Stimulated activated effector memory CD8-positive, alpha-beta T cell treated with anti-CD3 and anti-CD28 coated beads, Interleukin-12 subunit alpha, Interleukin-12 subunit beta, amount 100 ng/mL, for 72 hours (primary cell): ENCODE results near the gene GPR156.

Experiments used
- ATAC-seq: fragments of 150-1000 bp; cut with Tn5 transposase; 2 replicates; pipeline ENCODE4 v1.10.0; 2021
- DNase-seq, 2 donors: peaks; one replicate each; pipeline ENCODE4 v3.0.0; 2021 to 2022; ENCODE audit warnings: low spot score in 2 of 2
- H3K27ac Mint-ChIP-seq: one replicate; pipeline ENCODE4 v1.8.0; 2022; ENCODE audit warnings: mild to moderate bottlenecking, mixed read lengths
- H3K36me3 Mint-ChIP-seq: one replicate; pipeline ENCODE4 v1.8.0; 2022; ENCODE audit warnings: mild to moderate bottlenecking, mixed read lengths
- H3K4me1 Mint-ChIP-seq: one replicate; pipeline ENCODE4 v1.8.0; 2022; ENCODE audit warnings: mixed read lengths
- H3K4me3 Mint-ChIP-seq: one replicate; pipeline ENCODE4 v1.8.0; 2022; ENCODE audit warnings: mild to moderate bottlenecking, mixed read lengths
- H3K9me3 Mint-ChIP-seq: one replicate; pipeline ENCODE4 v1.8.0; 2022; ENCODE audit warnings: mixed read lengths

Gene GPR156

GRCh38 chr3:120286465-120286864 is 1.4 kb upstream of the GPR156 start:
- Mint-ChIP-seq H3K36me3 (no peaks in the 10 kb centered on the region), H3K4me1 (no peaks in the 10 kb centered on the region), H3K4me3 (no peak overlapping the region), H3K9me3 (no peaks in the 10 kb centered on the region), H3K27ac (no peak overlapping the region)
- no peak for ATAC-seq
- DNase-seq: no peak

- no peaks in the 10 kb centered on the region for H3K4me1 Mint-ChIP-seq
- no peak overlapping the region for H3K4me3 Mint-ChIP-seq
- H3K9me3 Mint-ChIP-seq: no peaks in the 10 kb centered on the region
- H3K36me3 Mint-ChIP-seq: no peaks in the 10 kb centered on the region
- DNase-seq (no peak), ATAC-seq (no peak)
- H3K27ac Mint-ChIP-seq: no peak overlapping the region
Observed at GRCh38 chr3:120285508-120285841, 453 bp upstream of the GPR156 start.

- ATAC-seq: no peak
- H3K4me1 Mint-ChIP-seq: no peaks in the 10 kb centered on the region
Observed at GRCh38 chr3:120281261-120281660, 3.8 kb downstream of the GPR156 start.

GRCh38 chr3:120280566-120280965 is 4.5 kb downstream of the GPR156 start:
- Mint-ChIP-seq H3K36me3 (no peaks in the 10 kb centered on the region), H3K4me1 (no peaks in the 10 kb centered on the region), H3K4me3 (no peak overlapping the region), H3K9me3 (no peaks in the 10 kb centered on the region), H3K27ac (no peak overlapping the region)
- DNase-seq (no peak), ATAC-seq (no peak)

More at GRCh38 chr3:120281261-120281660, 3.8 kb downstream of the GPR156 start:
- DNase-seq: no peak
- H3K36me3 Mint-ChIP-seq: no peaks in the 10 kb centered on the region
- H3K27ac Mint-ChIP-seq: no peak overlapping the region
- no peak overlapping the region for H3K4me3 Mint-ChIP-seq
- no peaks in the 10 kb centered on the region for H3K9me3 Mint-ChIP-seq

- no peak for ATAC-seq
- DNase-seq: no peak
- H3K36me3 Mint-ChIP-seq: no peaks in the 10 kb centered on the region
- H3K27ac Mint-ChIP-seq: no peak overlapping the region
- H3K4me1 Mint-ChIP-seq: no peaks in the 10 kb centered on the region
- H3K4me3 Mint-ChIP-seq: no peak overlapping the region
- no peaks in the 10 kb centered on the region for H3K9me3 Mint-ChIP-seq
Observed at GRCh38 chr3:120280026-120280425, 5.0 kb downstream of the GPR156 start.

- ATAC-seq: no peak
- Mint-ChIP-seq H3K27ac (no peak overlapping the region), H3K4me1 (no peaks in the 10 kb centered on the region), H3K36me3 (no peaks in the 10 kb centered on the region), H3K4me3 (no peak overlapping the region), H3K9me3 (no peaks in the 10 kb centered on the region)
- no peak for DNase-seq
Observed at GRCh38 chr3:120276767-120277166, 8.3 kb downstream of the GPR156 start.

GRCh38 chr3:120275618-120276017 is 9.4 kb downstream of the GPR156 start:
- H3K4me1 Mint-ChIP-seq: no peaks in the 10 kb centered on the region

GRCh38 chr3:120274739-120275167 is 10.3 kb downstream of the GPR156 start:
- ATAC-seq: no peak
- Mint-ChIP-seq H3K4me3 (no peak overlapping the region), H3K9me3 (no peaks in the 10 kb centered on the region), H3K4me1 (no peaks in the 10 kb centered on the region), H3K36me3 (no peaks in the 10 kb centered on the region), H3K27ac (no peak overlapping the region)
- no peak for DNase-seq

More at GRCh38 chr3:120275618-120276017, 9.4 kb downstream of the GPR156 start:
- no peaks in the 10 kb centered on the region for H3K36me3 Mint-ChIP-seq
- no peaks in the 10 kb centered on the region for H3K9me3 Mint-ChIP-seq
- DNase-seq: no peak
- ATAC-seq: no peak
- H3K27ac Mint-ChIP-seq: no peak overlapping the region
- H3K4me3 Mint-ChIP-seq: no peak overlapping the region

GRCh38 chr3:120272286-120272685 is 12.7 kb downstream of the GPR156 start:
- Mint-ChIP-seq H3K27ac (no peak overlapping the region), H3K4me1 (no peaks in the 10 kb centered on the region), H3K36me3 (no peaks in the 10 kb centered on the region), H3K9me3 (no peaks in the 10 kb centered on the region), H3K4me3 (no peak overlapping the region)
- no peak for DNase-seq
- ATAC-seq: no peak

- Mint-ChIP-seq H3K36me3 (no peaks in the 10 kb centered on the region), H3K27ac (no peak overlapping the region), H3K4me3 (no peak overlapping the region), H3K4me1 (no peaks in the 10 kb centered on the region), H3K9me3 (no peaks in the 10 kb centered on the region)
- ATAC-seq (no peak), DNase-seq (no peak)
Observed at GRCh38 chr3:120265989-120266388, 19.0 kb downstream of the GPR156 start.

GRCh38 chr3:120264963-120265362 is 20.1 kb downstream of the GPR156 start:
- Mint-ChIP-seq H3K4me3 (no peak overlapping the region), H3K4me1 (no peaks in the 10 kb centered on the region), H3K9me3 (no peaks in the 10 kb centered on the region), H3K27ac (no peak overlapping the region), H3K36me3 (no peaks in the 10 kb centered on the region)
- DNase-seq (no peak), ATAC-seq (no peak)

GRCh38 chr3:120263792-120264191 is 21.2 kb downstream of the GPR156 start:
- Mint-ChIP-seq H3K4me1 (no peaks in the 10 kb centered on the region), H3K27ac (no peak overlapping the region), H3K9me3 (no peaks in the 10 kb centered on the region), H3K4me3 (no peak overlapping the region), H3K36me3 (no peaks in the 10 kb centered on the region)
- ATAC-seq (no peak), DNase-seq (no peak)

GRCh38 chr3:120258009-120258408 is 27.0 kb downstream of the GPR156 start:
- no peaks in the 10 kb centered on the region for H3K36me3 Mint-ChIP-seq
- no peak for DNase-seq
- H3K9me3 Mint-ChIP-seq: peaks cover 9% of the 10 kb centered on the region
- no peak overlapping the region for H3K27ac Mint-ChIP-seq
- H3K4me1 Mint-ChIP-seq: no peaks in the 10 kb centered on the region
- no peak overlapping the region for H3K4me3 Mint-ChIP-seq
- no peak for ATAC-seq

GRCh38 chr3:120245386-120245785 is 39.6 kb downstream of the GPR156 start:
- ATAC-seq (no peak), DNase-seq (no peak)
- H3K4me3 Mint-ChIP-seq: no peak overlapping the region
- no peaks in the 10 kb centered on the region for H3K4me1 Mint-ChIP-seq
- no peaks in the 10 kb centered on the region for H3K36me3 Mint-ChIP-seq
- H3K27ac Mint-ChIP-seq: no peak overlapping the region
- H3K9me3 Mint-ChIP-seq: no peaks in the 10 kb centered on the region

- Mint-ChIP-seq H3K27ac (no peak overlapping the region), H3K4me3 (no peak overlapping the region), H3K36me3 (no peaks in the 10 kb centered on the region), H3K4me1 (no peaks in the 10 kb centered on the region), H3K9me3 (no peaks in the 10 kb centered on the region)
- ATAC-seq: no peak
- DNase-seq: no peak
Observed at GRCh38 chr3:120244834-120245225, 40.2 kb downstream of the GPR156 start.

GRCh38 chr3:120239644-120240043 is 45.4 kb downstream of the GPR156 start:
- no peak overlapping the region for H3K4me3 Mint-ChIP-seq
- no peak overlapping the region for H3K27ac Mint-ChIP-seq
- no peaks in the 10 kb centered on the region for H3K9me3 Mint-ChIP-seq
- H3K4me1 Mint-ChIP-seq: no peaks in the 10 kb centered on the region
- ATAC-seq (no peak), DNase-seq (no peak)
- H3K36me3 Mint-ChIP-seq: no peaks in the 10 kb centered on the region

- H3K4me3 Mint-ChIP-seq: no peak overlapping the region
- no peak overlapping the region for H3K27ac Mint-ChIP-seq
- no peaks in the 10 kb centered on the region for H3K9me3 Mint-ChIP-seq
- no peaks in the 10 kb centered on the region for H3K4me1 Mint-ChIP-seq
- no peaks in the 10 kb centered on the region for H3K36me3 Mint-ChIP-seq
- ATAC-seq: peak; percentile 44
- no peak for DNase-seq
Observed at GRCh38 chr3:120227710-120228347, 57.2 kb downstream of the GPR156 start.
